ENCODE results near the gene IL17F.

The IL17F gene

GRCh38 chr6:52276130-52276529 lies 31.8 kb upstream of the IL17F start:
- H3K36me3 ChIP-seq (ENCODE audit: control insufficient read depth, insufficient read depth, low read length), result no peaks in the 10 kb centered on the region
- no peaks in the 10 kb centered on the region for H3K27me3 ChIP-seq (ENCODE audit: control insufficient read depth, insufficient read depth, low read length)
- no peak overlapping the region for H3K4me2 ChIP-seq (ENCODE audit: low read length)
- no peak overlapping the region for H3K27ac ChIP-seq
- TF ChIP-seq, protein P1, sequence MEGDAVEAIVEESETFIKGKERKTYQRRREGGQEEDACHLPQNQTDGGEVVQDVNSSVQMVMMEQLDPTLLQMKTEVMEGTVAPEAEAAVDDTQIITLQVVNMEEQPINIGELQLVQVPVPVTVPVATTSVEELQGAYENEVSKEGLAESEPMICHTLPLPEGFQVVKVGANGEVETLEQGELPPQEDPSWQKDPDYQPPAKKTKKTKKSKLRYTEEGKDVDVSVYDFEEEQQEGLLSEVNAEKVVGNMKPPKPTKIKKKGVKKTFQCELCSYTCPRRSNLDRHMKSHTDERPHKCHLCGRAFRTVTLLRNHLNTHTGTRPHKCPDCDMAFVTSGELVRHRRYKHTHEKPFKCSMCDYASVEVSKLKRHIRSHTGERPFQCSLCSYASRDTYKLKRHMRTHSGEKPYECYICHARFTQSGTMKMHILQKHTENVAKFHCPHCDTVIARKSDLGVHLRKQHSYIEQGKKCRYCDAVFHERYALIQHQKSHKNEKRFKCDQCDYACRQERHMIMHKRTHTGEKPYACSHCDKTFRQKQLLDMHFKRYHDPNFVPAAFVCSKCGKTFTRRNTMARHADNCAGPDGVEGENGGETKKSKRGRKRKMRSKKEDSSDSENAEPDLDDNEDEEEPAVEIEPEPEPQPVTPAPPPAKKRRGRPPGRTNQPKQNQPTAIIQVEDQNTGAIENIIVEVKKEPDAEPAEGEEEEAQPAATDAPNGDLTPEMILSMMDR (IDR thresholded peaks at IDR 0.05), result no peak
- H3K9ac ChIP-seq, result no peak overlapping the region
- H3K4me3 ChIP-seq (ENCODE audit: low read depth, low read length), result no peak overlapping the region
- no peak overlapping the region for H2AFZ ChIP-seq
- no peaks in the 10 kb centered on the region for H3K9me3 ChIP-seq (ENCODE audit: control insufficient read depth, low read length)
- no peaks in the 10 kb centered on the region for H3K79me2 ChIP-seq
- no peaks in the 10 kb centered on the region for H3K4me1 ChIP-seq

- Histone ChIP-seq H3K36me3 (ENCODE audit: control insufficient read depth, insufficient read depth, low read length) (no peaks in the 10 kb centered on the region), H3K4me2 (ENCODE audit: low read length) (no peak overlapping the region), H3K9ac (no peak overlapping the region), H3K27me3 (ENCODE audit: control insufficient read depth, insufficient read depth, low read length) (no peaks in the 10 kb centered on the region), H3K4me1 (no peaks in the 10 kb centered on the region), H3K27ac (no peak overlapping the region), H3K79me2 (no peaks in the 10 kb centered on the region), H3K4me3 (ENCODE audit: low read depth, low read length) (no peak overlapping the region), H2AFZ (no peak overlapping the region), H3K9me3 (ENCODE audit: control insufficient read depth, low read length) (no peaks in the 10 kb centered on the region)
- TF ChIP-seq, protein P1 (IDR thresholded peaks at IDR 0.05), result no peak
Measured at GRCh38 chr6:52271852-52272460, 27.7 kb upstream of the IL17F start.

GRCh38 chr6:52263709-52264540 lies 19.6 kb upstream of the IL17F start:
- Histone ChIP-seq H3K9me3 (ENCODE audit: control insufficient read depth, low read length) (no peaks in the 10 kb centered on the region), H3K4me1 (no peaks in the 10 kb centered on the region), H3K79me2 (no peaks in the 10 kb centered on the region), H3K27ac (no peak overlapping the region), H3K9ac (no peak overlapping the region), H3K27me3 (ENCODE audit: control insufficient read depth, insufficient read depth, low read length) (no peaks in the 10 kb centered on the region), H3K36me3 (ENCODE audit: control insufficient read depth, insufficient read depth, low read length) (no peaks in the 10 kb centered on the region), H3K4me3 (ENCODE audit: low read depth, low read length) (no peak overlapping the region), H2AFZ (no peak overlapping the region), H3K4me2 (ENCODE audit: low read length) (no peak overlapping the region)
- TF ChIP-seq, protein P1 (IDR thresholded peaks at IDR 0.05), result peak; percentile 93

DNA sequence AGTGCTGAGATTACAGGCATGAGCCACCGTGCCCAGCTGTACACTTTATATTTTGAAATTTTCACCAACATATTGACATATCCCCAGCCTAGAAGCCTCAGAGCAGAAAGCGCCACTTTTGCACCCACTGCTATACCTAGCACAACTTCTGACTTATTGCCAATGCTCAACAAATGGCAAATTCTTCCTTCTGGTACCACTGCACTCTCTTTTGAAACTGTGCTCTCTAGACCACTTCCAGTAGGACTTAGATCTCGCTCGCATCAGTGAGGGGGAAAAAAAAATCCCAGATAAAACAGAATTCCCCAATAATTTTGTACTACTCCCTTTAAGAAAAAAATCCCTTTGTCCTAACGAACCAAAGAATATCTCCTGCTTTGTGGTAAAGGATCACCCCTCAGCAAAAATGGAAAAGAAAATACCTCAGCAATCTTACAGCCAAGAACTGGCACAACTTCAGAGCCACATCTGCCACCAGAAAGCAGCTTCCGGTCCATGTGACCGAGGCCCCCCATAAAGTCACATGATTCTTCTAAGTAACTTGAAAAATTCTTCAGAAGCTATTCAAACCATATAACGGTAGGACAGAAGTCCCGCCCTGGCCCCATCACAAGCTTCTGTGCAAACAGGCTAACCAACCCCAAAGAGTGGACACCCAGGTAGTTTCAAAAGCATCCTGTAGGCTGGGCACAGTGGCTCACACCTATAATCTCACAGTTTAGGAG lies 18.5 kb upstream of the IL17F start:
- H2AFZ ChIP-seq, result no peak overlapping the region
- no peaks in the 10 kb centered on the region for H3K27me3 ChIP-seq (ENCODE audit: control insufficient read depth, insufficient read depth, low read length)
- no peak overlapping the region for H3K27ac ChIP-seq
- no peak overlapping the region for H3K9ac ChIP-seq
- no peak overlapping the region for H3K4me3 ChIP-seq (ENCODE audit: low read depth, low read length)
- H3K4me2 ChIP-seq (ENCODE audit: low read length), result no peak overlapping the region
- H3K36me3 ChIP-seq (ENCODE audit: control insufficient read depth, insufficient read depth, low read length), result no peaks in the 10 kb centered on the region
- no peaks in the 10 kb centered on the region for H3K79me2 ChIP-seq
- H3K4me1 ChIP-seq, result no peaks in the 10 kb centered on the region
- TF ChIP-seq, protein P1 (IDR thresholded peaks at IDR 0.05), result no peak
- H3K9me3 ChIP-seq (ENCODE audit: control insufficient read depth, low read length), result no peaks in the 10 kb centered on the region
